GM21737 (cell line): ENCODE results near the gene PKD1.
"Not testable (repeated sequence)": the region's sequence is repeated elsewhere in the genome, so short reads cannot be mapped to it uniquely, and the experiment has no call there.

ENCODE experiments used
- ATAC-seq: cut with Tn5 transposase; IDR thresholded peaks from one replicate; pipeline ENCODE4 v1.9.1; 2021; ENCODE audit warnings: mild to moderate bottlenecking, moderate library complexity; ENCODE audit not compliant: unreplicated experiment

PKD1 gene

GRCh38 chr16:2126161-2126743 is 9.4 kb downstream of the PKD1 start:
- ATAC-seq: not testable (repeated sequence)

DNA sequence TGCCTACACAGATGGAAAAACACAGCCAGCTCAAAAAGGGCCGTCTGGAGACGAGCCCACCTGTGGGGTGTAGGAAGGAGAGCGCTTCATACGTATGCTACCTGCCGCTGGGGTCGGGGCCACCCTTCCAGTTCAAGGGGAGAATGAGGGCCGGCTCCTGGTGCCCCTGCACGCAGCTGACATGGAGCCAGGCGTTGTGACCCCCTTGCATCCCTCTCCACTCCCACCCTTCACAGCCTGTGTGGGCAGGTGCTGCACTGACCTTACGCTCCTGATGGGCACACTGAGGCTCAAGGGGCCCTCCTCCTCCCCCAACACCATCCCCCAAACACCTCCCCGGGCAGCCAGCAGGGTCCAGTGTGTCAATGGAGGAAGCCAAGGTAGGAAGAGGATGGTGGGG is 10.1 kb downstream of the PKD1 start:
- ATAC-seq: not testable (repeated sequence)

DNA sequence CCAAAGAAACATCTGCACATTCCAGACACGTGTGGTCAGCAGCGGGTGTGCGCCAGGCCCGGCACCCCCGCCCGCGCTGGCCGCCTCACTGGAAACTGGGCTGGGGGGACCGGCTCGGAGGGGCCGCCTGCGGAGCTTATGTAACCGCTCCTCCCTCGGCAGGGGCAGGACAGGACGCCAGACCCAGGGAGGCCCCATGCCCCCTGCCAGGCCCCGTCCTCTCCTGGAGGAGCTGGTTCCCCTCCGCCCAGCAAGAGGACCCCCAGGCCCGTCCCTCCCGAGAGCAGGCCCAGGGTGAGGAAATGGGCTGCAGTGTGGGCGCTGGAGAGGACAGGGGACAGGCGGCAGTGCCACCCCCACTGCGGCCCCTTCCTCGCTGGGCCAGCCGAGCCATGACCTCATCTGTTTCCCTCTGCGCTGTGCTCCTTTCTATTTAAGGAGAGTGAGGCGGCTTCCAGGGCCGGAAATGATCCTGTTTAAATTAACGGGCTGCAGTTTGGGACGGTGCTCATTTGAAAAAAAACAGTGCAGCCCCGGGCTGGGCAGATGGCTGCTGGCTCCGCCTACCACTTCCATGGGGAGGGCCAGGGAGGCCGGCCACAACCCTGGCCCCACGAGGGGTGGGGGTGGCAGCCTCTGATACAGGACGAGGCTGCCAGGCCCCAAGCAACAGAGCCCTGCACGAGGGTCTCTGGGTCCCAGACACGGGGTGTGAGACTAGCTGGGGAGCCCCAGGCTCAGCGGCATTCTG is 10.8 kb downstream of the PKD1 start:
- ATAC-seq: not testable (repeated sequence)

- ATAC-seq: not testable (repeated sequence)
Observed at GRCh38 chr16:2124377-2124693, 11.4 kb downstream of the PKD1 start.

- not testable (repeated sequence) for ATAC-seq
Observed at GRCh38 chr16:2123706-2124376, 11.9 kb downstream of the PKD1 start.

- ATAC-seq: not testable (repeated sequence)
Observed at GRCh38 chr16:2122934-2123683, 12.6 kb downstream of the PKD1 start.

DNA sequence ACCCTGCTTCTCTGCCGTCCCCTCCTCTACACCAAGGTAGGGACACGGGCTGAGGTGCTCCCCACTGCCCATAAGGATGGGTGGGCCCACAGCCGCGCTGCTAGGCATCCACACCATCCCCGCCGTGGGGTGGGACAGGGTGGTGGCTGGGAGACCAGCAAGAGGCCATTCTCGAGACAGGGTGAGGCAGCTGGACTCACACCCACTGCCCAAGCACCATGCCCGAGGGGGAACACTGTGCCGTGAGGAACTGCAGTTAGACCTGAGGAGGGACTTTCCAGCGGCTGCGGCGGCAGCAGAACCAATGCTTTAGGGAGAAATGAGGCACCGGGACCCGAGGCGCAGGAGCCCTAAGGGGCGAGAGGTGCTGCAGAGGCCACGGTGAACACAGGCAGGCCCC is 13.3 kb downstream of the PKD1 start:
- no peak for ATAC-seq

DNA sequence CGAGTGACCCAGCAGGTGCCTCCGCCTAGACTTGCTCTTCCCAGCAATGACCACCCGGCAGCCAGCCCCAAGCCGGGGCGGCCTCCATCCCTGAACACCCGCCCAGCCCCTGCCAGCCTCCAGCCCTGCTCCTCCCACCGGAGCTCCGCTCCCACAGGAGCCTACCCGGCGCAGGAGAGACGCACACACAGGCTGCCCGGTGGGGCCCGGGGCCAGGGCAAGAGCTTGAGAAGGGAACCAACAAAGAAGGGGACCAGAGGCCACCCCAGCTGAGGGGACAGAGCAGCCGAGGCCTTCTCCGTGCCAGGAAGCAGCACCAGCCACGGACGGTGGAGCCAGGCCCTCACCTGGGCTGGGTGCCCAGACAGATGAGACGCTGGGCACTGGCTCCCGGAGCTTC is 13.8 kb downstream of the PKD1 start:
- no peak for ATAC-seq

DNA sequence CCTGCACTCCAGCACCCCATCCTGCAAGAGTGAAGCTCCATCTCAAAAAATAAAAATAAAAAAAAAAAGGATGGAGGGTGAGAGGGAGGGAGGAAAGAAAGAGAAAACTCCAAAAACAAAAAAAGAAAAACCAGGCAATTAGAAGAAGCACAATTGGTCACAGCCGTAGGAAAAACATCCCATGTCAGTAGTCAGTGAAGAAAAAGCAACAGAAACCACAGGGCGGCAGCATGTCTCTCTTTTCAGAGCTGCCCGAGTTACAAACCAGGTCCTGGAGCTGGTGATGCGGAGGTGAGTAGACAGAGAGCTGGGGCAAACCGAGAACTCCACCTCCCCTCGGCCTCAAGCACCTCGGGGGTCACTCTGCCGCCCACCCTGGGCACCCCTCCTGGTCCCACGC is 14.4 kb downstream of the PKD1 start:
- not testable (repeated sequence) for ATAC-seq

- not testable (repeated sequence) for ATAC-seq
Observed at GRCh38 chr16:2117960-2118722, 17.6 kb downstream of the PKD1 start.

GRCh38 chr16:2117341-2117740 is 18.4 kb downstream of the PKD1 start:
- ATAC-seq: not testable (repeated sequence)

DNA sequence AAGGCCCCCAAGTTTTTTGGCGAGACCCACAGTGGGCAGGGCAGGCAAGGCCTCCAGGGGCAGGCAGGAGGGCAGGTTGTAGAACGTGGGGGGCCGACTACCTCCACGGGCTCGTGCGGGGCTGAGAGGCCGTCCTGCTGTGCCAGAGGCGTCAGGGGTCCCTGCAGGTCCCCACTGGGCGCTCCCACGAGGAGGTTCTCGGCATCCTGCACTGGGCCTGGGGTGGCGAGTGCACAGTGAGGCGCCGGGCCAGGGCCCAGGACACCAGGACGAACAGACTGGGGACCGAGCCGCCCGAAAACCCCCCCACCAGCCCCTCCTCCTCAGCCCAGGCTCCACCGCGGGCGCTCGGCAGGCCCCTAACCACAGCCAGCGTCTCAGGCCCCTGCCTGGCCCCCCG is 19.3 kb downstream of the PKD1 start:
- not testable (repeated sequence) for ATAC-seq

DNA sequence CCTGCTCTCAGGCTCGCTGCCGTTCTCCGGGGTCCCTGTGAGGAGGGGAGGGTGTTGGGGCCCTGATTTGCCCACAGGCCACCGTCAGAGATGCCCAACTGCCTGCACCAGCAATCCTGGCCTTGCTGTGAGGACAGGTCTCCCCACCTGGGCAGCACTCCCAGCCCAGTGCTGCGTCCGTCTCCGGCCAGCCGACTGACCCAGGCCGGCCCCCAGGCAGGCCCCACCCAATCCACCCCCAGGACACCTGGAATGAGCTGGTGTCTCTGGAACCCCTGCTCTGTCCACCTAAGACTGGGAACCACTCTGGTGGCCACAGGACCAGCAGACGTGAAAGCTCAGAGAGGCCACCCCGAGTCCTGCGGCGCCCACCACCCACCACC is 20.1 kb downstream of the PKD1 start:
- ATAC-seq: no peak

DNA sequence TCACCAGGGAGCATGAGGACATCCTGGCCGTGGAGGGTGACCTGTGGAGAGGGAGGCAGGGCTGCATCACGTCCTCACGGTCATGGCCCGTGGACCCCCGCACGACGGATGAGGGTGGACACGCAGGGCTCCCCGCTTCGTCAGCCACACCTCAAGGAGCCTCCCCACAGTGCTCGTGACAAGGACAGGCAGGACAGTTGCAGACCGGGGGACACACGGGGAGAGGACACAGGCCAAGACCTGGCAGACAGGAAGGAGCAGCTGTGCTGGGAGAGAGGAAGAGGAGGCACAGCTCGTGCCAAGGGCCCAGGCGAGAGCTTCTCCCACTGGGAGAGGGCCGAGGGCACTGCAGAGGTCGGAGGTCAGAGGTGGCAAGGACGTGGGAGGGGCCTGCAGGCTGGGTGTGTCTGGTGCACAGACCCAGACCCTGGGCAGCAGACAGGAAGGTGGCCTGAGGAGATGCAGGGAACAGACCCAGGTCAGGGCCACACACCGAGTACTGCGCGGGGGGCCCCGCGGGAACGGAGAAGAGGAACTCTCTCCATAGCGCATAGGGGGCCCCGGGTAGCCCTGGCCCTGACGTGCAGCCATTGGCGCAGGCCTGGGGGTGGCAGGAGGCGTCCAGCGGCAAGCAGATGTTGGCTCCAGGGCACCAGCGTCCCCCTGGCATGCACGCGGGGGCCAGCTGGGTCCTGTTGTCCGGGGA is 20.7 kb downstream of the PKD1 start:
- not testable (repeated sequence) for ATAC-seq

DNA sequence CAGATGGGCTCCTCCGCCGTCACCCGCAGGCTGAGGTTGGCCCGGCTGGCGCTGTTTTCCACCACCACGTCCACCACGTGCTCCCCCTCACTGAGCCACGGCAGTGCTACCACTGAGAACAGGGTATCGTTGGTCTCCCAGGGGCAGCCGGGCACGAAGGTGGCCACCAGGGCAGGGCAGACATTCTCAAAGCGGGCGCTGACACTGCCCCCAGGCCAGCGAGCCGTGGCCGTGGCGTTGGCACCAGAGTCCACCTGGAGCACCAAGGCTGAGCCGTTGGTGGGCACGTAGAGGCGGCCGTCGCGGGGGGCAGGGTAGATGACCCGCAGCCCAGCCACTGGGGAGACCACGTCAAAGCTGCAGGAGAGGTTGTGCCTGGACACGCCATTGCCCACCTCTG is 21.5 kb downstream of the PKD1 start:
- not testable (repeated sequence) for ATAC-seq

GRCh38 chr16:2112539-2113106 is 23.1 kb downstream of the PKD1 start:
- not testable (repeated sequence) for ATAC-seq

- ATAC-seq: not testable (repeated sequence)
Observed at GRCh38 chr16:2111412-2112335, 24.0 kb downstream of the PKD1 start.

GRCh38 chr16:2111009-2111353 is 24.7 kb downstream of the PKD1 start:
- ATAC-seq: not testable (repeated sequence)
